Stimulated activated CD4-positive, alpha-beta T cell treated with anti-CD3 and anti-CD28 coated beads, Interleukin-4, amount 100 ng/mL, for 4 hours (primary cell): ENCODE measurements around the gene LIMK2.
A peak's percentile ranks its signal among the peaks of the same experiment; 100 is the strongest.
"Not testable (repeated sequence)": the region's sequence is repeated elsewhere in the genome, so short reads cannot be mapped to it uniquely, and the experiment has no call there.

Experiments used
- DNase-seq, 2 experiments: peaks; one replicate each; pipeline ENCODE4 v3.0.0-alpha.2; 2020

Gene LIMK2

GRCh38 chr22:31212783-31213629 lies 908 bp downstream of the LIMK2 start:
- no peak for DNase-seq

GRCh38 chr22:31215018-31215535 lies 3.0 kb downstream of the LIMK2 start:
- no peak for DNase-seq

GRCh38 chr22:31218565-31219262 lies 6.6 kb downstream of the LIMK2 start:
- no peak for DNase-seq

GRCh38 chr22:31221084-31221483 lies 9.0 kb downstream of the LIMK2 start:
- no peak for DNase-seq

- DNase-seq = no peak
Observed at GRCh38 chr22:31222736-31223135, 10.6 kb downstream of the LIMK2 start.

GRCh38 chr22:31223786-31224191 lies 11.7 kb downstream of the LIMK2 start:
- no peak for DNase-seq

- not testable (repeated sequence) for DNase-seq
Observed at GRCh38 chr22:31224691-31225090, 12.6 kb downstream of the LIMK2 start.

- DNase-seq = no peak
Observed at GRCh38 chr22:31227186-31227585, 15.1 kb downstream of the LIMK2 start.

- no peak for DNase-seq
Observed at GRCh38 chr22:31229402-31230079, 17.4 kb downstream of the LIMK2 start.

GRCh38 chr22:31230155-31230870 lies 18.2 kb downstream of the LIMK2 start:
- no peak for DNase-seq

- DNase-seq = peak; percentile 22 to 53
Observed at GRCh38 chr22:31230871-31231621, 18.9 kb downstream of the LIMK2 start.

- DNase-seq = no peak
Observed at GRCh38 chr22:31233001-31233400, 20.9 kb downstream of the LIMK2 start.

GRCh38 chr22:31235081-31235480 lies 23.0 kb downstream of the LIMK2 start:
- no peak for DNase-seq

- DNase-seq = not testable (repeated sequence)
Observed at GRCh38 chr22:31236044-31236443, 23.9 kb downstream of the LIMK2 start.

- DNase-seq = no peak
Observed at GRCh38 chr22:31238057-31238456, 26.0 kb downstream of the LIMK2 start.

- DNase-seq = no peak
Observed at GRCh38 chr22:31239771-31240370, 27.8 kb downstream of the LIMK2 start.

- no peak for DNase-seq
Observed at GRCh38 chr22:31241200-31241599, 29.1 kb downstream of the LIMK2 start.

GRCh38 chr22:31241936-31242335 lies 29.8 kb downstream of the LIMK2 start:
- DNase-seq = no peak

GRCh38 chr22:31243339-31244045 lies 31.4 kb downstream of the LIMK2 start:
- no peak for DNase-seq

GRCh38 chr22:31244046-31244942 lies 32.2 kb downstream of the LIMK2 start:
- no peak for DNase-seq
